Naive B cell (primary cell): ENCODE data around the gene SLC35F3. TPM values are rescaled to one million over a fixed set of nuclear protein-coding genes. Genes with fewer than 3 reads are reported as not detected.

Experiments
- ATAC-seq, 2 donors: fragments of 150-1000 bp; cut with Tn5 transposase; 2 replicates each; pipeline ENCODE4 v1.10.0; 2021; ENCODE audit warnings: low read depth in 2 of 2, mild to moderate bottlenecking in 2 of 2, moderate library complexity in 2 of 2
- DNase-seq: peaks from one replicate; pipeline ENCODE4 v3.0.0; 2022
- H3K27ac Mint-ChIP-seq, 6 donors: one replicate each; pipeline ENCODE4 v1.8.0; 2020 to 2022; ENCODE audit warnings: mild to moderate bottlenecking in 6 of 6, mixed read lengths in 6 of 6, moderate library complexity in 5 of 6, inconsistent platforms in 2 of 6
- H3K27me3 Mint-ChIP-seq, 3 donors: one replicate each; pipeline ENCODE4 v1.8.0; 2021 to 2022; ENCODE audit warnings: mixed read lengths in 3 of 3, mild to moderate bottlenecking in 1 of 3
- H3K36me3 Mint-ChIP-seq, 2 donors: one replicate each; pipeline ENCODE4 v1.8.0; 2020 to 2022; ENCODE audit warnings: mixed read lengths in 2 of 2, inconsistent platforms in 1 of 2, mild to moderate bottlenecking in 1 of 2
- H3K4me1 Mint-ChIP-seq, 3 donors: one replicate each; pipeline ENCODE4 v1.8.0; 2020 to 2022; ENCODE audit warnings: mixed read lengths in 3 of 3, inconsistent platforms in 1 of 3, mild to moderate bottlenecking in 1 of 3, moderate library complexity in 1 of 3
- H3K4me3 Mint-ChIP-seq, 8 donors: one replicate each; pipeline ENCODE4 v1.8.0; 2020 to 2022; ENCODE audit warnings: mild to moderate bottlenecking in 8 of 8, mixed read lengths in 8 of 8, moderate library complexity in 8 of 8, inconsistent platforms in 2 of 8
- H3K9me3 Mint-ChIP-seq, 7 donors: one replicate each; pipeline ENCODE4 v1.8.0; 2020 to 2022; ENCODE audit warnings: mixed read lengths in 7 of 7, mild to moderate bottlenecking in 5 of 7, inconsistent platforms in 2 of 7, moderate library complexity in 1 of 7
- polyA plus RNA-seq, 6 donors: library from polyadenylated mRNA; unstranded; fragments of 300-500 nt; fragmentation: Illumina TruSeq; gene quantifications; one replicate each; pipeline ENCODE4 v1.2.3, GENCODE V29; 2021; ENCODE audit warnings: low read depth in 6 of 6

SLC35F3 gene
- polyA plus RNA-seq, 6 donors from 2014 or later = not detected

- Mint-ChIP-seq H3K27ac (no peak overlapping the region), H3K9me3 (peaks cover 0 to 10% (median 4%) of the 10 kb centered on the region in 7 donors), H3K36me3 (no peaks in the 10 kb centered on the region), H3K27me3 (peaks cover 0 to 20% (median 7%) of the 10 kb centered on the region in 3 donors), H3K4me1 (no peaks in the 10 kb centered on the region), H3K4me3 (no peak overlapping the region)
- ATAC-seq (no peak), DNase-seq (no peak)
Measured at GRCh38 chr1:234039603-234040002, 135.1 kb downstream of the SLC35F3 start.

- ATAC-seq (no peak), DNase-seq (no peak)
- H3K36me3 Mint-ChIP-seq = no peaks in the 10 kb centered on the region
- peaks cover 0 to 10% (median 4%) of the 10 kb centered on the region in 7 donors for H3K9me3 Mint-ChIP-seq
- no peaks in the 10 kb centered on the region for H3K4me1 Mint-ChIP-seq
- H3K27ac Mint-ChIP-seq = no peak overlapping the region
- peaks cover 0 to 20% (median 7%) of the 10 kb centered on the region in 3 donors for H3K27me3 Mint-ChIP-seq
- H3K4me3 Mint-ChIP-seq = no peak overlapping the region
Measured at GRCh38 chr1:234040446-234041317, 136.2 kb downstream of the SLC35F3 start.

GRCh38 chr1:234044079-234044478 lies 139.6 kb downstream of the SLC35F3 start:
- Mint-ChIP-seq H3K36me3 (peaks cover 0 to 11% of the 10 kb centered on the region in 2 donors), H3K27ac (no peak overlapping the region), H3K4me1 (no peaks in the 10 kb centered on the region), H3K4me3 (no peak overlapping the region), H3K9me3 (peaks cover 7 to 27% (median 11%) of the 10 kb centered on the region in 7 donors), H3K27me3 (peaks cover 9 to 13% (median 12%) of the 10 kb centered on the region in 3 donors)
- DNase-seq = no peak
- ATAC-seq = no peak

GRCh38 chr1:234047123-234047522 lies 142.6 kb downstream of the SLC35F3 start:
- DNase-seq (no peak), ATAC-seq (no peak)
- no peak overlapping the region for H3K27ac Mint-ChIP-seq
- peaks cover 9 to 13% (median 12%) of the 10 kb centered on the region in 3 donors for H3K27me3 Mint-ChIP-seq
- H3K36me3 Mint-ChIP-seq = peaks cover 0 to 11% of the 10 kb centered on the region in 2 donors
- H3K4me3 Mint-ChIP-seq = no peak overlapping the region
- no peaks in the 10 kb centered on the region for H3K4me1 Mint-ChIP-seq
- H3K9me3 Mint-ChIP-seq = peaks cover 11 to 42% (median 20%) of the 10 kb centered on the region in 7 donors

- Mint-ChIP-seq H3K27ac (no peak overlapping the region), H3K27me3 (peaks cover 9 to 18% (median 16%) of the 10 kb centered on the region in 3 donors), H3K4me3 (no peak overlapping the region), H3K36me3 (peaks cover 0 to 13% of the 10 kb centered on the region in 2 donors), H3K4me1 (peaks cover 0 to 6% (median 0%) of the 10 kb centered on the region in 3 donors), H3K9me3 (peaks cover 3 to 19% (median 7%) of the 10 kb centered on the region in 7 donors)
- no peak for ATAC-seq
- DNase-seq = no peak
Measured at GRCh38 chr1:234062166-234062565, 157.7 kb downstream of the SLC35F3 start.

GRCh38 chr1:234065794-234066447 lies 161.4 kb downstream of the SLC35F3 start:
- peaks cover 5 to 25% (median 24%) of the 10 kb centered on the region in 3 donors for H3K27me3 Mint-ChIP-seq
- H3K4me1 Mint-ChIP-seq = peaks cover 0 to 6% (median 0%) of the 10 kb centered on the region in 3 donors
- H3K36me3 Mint-ChIP-seq = peaks cover 0 to 13% of the 10 kb centered on the region in 2 donors
- no peak overlapping the region for H3K4me3 Mint-ChIP-seq
- peaks cover 3 to 14% (median 7%) of the 10 kb centered on the region in 7 donors for H3K9me3 Mint-ChIP-seq
- peak; percentile 33 for DNase-seq
- ATAC-seq = peak in 1 of 2 donors; percentile 33
- H3K27ac Mint-ChIP-seq = peak overlapping the region in 1 of 6 donors; percentile 34

GRCh38 chr1:234067581-234068337 lies 163.3 kb downstream of the SLC35F3 start:
- H3K27ac Mint-ChIP-seq = no peak overlapping the region
- no peaks in the 10 kb centered on the region for H3K36me3 Mint-ChIP-seq
- peaks cover 0 to 6% (median 0%) of the 10 kb centered on the region in 3 donors for H3K4me1 Mint-ChIP-seq
- no peak for DNase-seq
- no peak for ATAC-seq
- H3K27me3 Mint-ChIP-seq = peaks cover 12 to 24% (median 18%) of the 10 kb centered on the region in 3 donors
- no peaks in the 10 kb centered on the region for H3K9me3 Mint-ChIP-seq
- H3K4me3 Mint-ChIP-seq = no peak overlapping the region

GRCh38 chr1:234069760-234070159 lies 165.3 kb downstream of the SLC35F3 start:
- Mint-ChIP-seq H3K27ac (no peak overlapping the region), H3K4me3 (no peak overlapping the region), H3K9me3 (peaks cover 0 to 3% (median 0%) of the 10 kb centered on the region in 7 donors), H3K27me3 (peaks cover 21 to 28% (median 27%) of the 10 kb centered on the region in 3 donors), H3K36me3 (no peaks in the 10 kb centered on the region), H3K4me1 (peaks cover 0 to 6% (median 0%) of the 10 kb centered on the region in 3 donors)
- ATAC-seq = no peak
- DNase-seq = no peak

- peaks cover 21 to 25% (median 23%) of the 10 kb centered on the region in 3 donors for H3K27me3 Mint-ChIP-seq
- no peak for ATAC-seq
- no peaks in the 10 kb centered on the region for H3K36me3 Mint-ChIP-seq
- DNase-seq = no peak
- H3K9me3 Mint-ChIP-seq = peaks cover 0 to 3% (median 0%) of the 10 kb centered on the region in 7 donors
- H3K27ac Mint-ChIP-seq = no peak overlapping the region
- no peaks in the 10 kb centered on the region for H3K4me1 Mint-ChIP-seq
- no peak overlapping the region for H3K4me3 Mint-ChIP-seq
Measured at GRCh38 chr1:234072793-234073192, 168.3 kb downstream of the SLC35F3 start.

- H3K4me3 Mint-ChIP-seq = no peak overlapping the region
- H3K9me3 Mint-ChIP-seq = peaks cover 0 to 4% (median 0%) of the 10 kb centered on the region in 7 donors
- H3K27ac Mint-ChIP-seq = no peak overlapping the region
- H3K4me1 Mint-ChIP-seq = no peaks in the 10 kb centered on the region
- DNase-seq (no peak), ATAC-seq (no peak)
- peaks cover 16 to 25% (median 20%) of the 10 kb centered on the region in 3 donors for H3K27me3 Mint-ChIP-seq
- H3K36me3 Mint-ChIP-seq = no peaks in the 10 kb centered on the region
Measured at GRCh38 chr1:234078143-234078542, 173.7 kb downstream of the SLC35F3 start.

- Mint-ChIP-seq H3K4me1 (no peaks in the 10 kb centered on the region), H3K36me3 (no peaks in the 10 kb centered on the region), H3K9me3 (peaks cover 0 to 4% (median 0%) of the 10 kb centered on the region in 7 donors), H3K27me3 (peaks cover 12 to 17% (median 14%) of the 10 kb centered on the region in 3 donors), H3K27ac (no peak overlapping the region), H3K4me3 (no peak overlapping the region)
- DNase-seq (no peak), ATAC-seq (no peak)
Measured at GRCh38 chr1:234079896-234080295, 175.4 kb downstream of the SLC35F3 start.

GRCh38 chr1:234083460-234083859 lies 179.0 kb downstream of the SLC35F3 start:
- DNase-seq = no peak
- Mint-ChIP-seq H3K27ac (no peak overlapping the region), H3K4me3 (no peak overlapping the region), H3K9me3 (peaks cover 0 to 4% (median 0%) of the 10 kb centered on the region in 7 donors), H3K27me3 (peaks cover 5 to 21% (median 8%) of the 10 kb centered on the region in 3 donors), H3K4me1 (no peaks in the 10 kb centered on the region), H3K36me3 (no peaks in the 10 kb centered on the region)
- ATAC-seq = no peak

- no peak for ATAC-seq
- H3K9me3 Mint-ChIP-seq = peaks cover 0 to 6% (median 0%) of the 10 kb centered on the region in 7 donors
- peaks cover 16 to 24% (median 19%) of the 10 kb centered on the region in 3 donors for H3K27me3 Mint-ChIP-seq
Measured at GRCh38 chr1:234089396-234089795, 184.9 kb downstream of the SLC35F3 start.

More at GRCh38 chr1:234089396-234089795, 184.9 kb downstream of the SLC35F3 start:
- no peaks in the 10 kb centered on the region for H3K4me1 Mint-ChIP-seq
- H3K4me3 Mint-ChIP-seq = no peak overlapping the region
- no peaks in the 10 kb centered on the region for H3K36me3 Mint-ChIP-seq
- DNase-seq = no peak
- H3K27ac Mint-ChIP-seq = no peak overlapping the region
